HG02642 (cell line): Measurements from ENCODE around the gene ZMYND19.
A peak's percentile ranks its signal among the peaks of the same experiment; 100 is the strongest.
"Not testable (repeated sequence)": the region's sequence is repeated elsewhere in the genome, so short reads cannot be mapped to it uniquely, and the experiment has no call there.

Source experiments
- ATAC-seq: cut with Tn5 transposase; IDR thresholded peaks from one replicate; pipeline ENCODE4 v1.9.1; 2021; ENCODE audit warnings: mild to moderate bottlenecking; ENCODE audit not compliant: unreplicated experiment, poor library complexity

The ZMYND19 gene

DNA sequence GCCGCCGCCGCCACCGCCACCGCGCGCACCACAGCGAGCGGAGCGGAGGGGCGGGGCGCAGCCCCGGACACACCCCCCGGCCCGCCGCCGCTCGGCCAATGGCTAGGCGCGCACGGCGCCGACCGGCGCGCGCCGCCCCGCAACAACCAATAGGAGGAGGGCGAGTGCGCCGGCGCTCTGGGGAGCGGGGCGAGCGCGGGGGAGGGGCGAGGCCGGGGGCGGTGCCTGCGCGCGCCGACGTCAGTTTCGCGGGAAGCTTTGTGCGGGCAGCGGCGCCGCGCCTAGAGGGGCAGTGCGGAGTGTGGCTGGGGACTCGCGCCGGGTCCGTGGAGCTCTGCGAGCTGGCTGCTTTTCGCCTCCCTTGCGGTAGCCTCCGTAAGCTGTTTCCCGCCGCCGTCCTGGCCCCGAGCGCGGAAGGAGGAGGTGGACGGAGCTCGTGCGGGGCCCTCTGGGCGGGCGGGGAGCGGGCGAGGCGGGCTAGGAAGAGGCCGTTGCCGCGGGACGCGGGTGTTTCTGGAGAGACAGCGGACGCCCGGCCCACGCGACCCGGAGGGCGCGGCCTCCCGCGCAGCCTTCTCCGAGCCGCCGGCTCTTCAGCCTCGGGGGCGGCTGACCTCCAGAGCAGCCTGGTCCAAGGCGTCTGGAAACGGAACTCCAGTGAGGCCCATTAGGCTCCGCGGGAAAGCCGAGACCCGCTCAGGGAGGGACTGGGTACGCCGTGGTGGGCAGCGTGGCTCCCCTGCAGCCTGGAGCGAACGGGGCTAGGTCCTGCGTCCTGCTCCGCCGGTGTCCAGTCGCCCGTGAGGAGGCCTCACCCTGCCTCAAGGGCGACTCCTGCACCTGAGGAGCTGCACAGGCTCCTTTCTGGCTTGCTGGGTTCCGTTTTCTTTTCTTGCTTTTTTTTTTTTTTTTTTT is at the start of gene ZMYND19:
Gene ZMYND19, minus strand, starts transcription at position 44 of the 915 bp plus-strand sequence. CDS start 249 bp downstream, outside the sequence.
- ATAC-seq = peak; percentile 88

DNA sequence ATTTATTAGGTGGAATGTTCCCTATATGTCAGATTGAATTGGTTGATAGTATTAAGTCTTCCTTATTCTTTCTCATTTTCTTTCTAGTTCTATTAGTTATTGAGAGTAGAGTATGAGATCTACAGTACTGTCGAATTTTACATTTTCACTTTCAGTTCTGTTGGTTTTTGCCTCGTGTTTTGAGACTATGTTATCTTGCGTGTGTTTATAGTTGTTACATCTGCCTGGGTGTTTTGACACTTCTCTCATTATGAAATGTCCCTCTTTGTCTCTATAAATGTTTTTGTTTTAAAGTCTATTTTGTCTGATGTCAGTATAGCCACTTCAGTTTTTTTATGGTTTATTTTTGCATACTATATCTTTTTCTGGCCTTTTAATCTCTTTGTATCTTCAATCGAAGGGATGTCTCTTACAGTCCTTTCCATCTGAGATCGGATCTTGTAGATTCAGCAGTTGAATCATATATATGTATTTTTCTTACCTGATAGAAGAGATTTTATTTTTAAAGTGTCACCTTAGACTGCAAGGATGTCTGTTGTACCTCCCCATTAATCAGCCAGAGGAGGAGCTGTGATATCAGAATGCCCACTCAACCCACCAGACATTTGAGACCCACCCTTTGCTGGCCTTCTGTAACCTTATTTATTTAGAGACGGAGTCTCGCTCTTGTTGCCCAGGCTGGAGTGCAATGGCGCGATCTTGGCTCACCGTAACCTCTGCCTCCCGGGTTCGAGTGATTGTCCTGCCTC is 49.2 kb upstream of the ZMYND19 start:
- no peak for ATAC-seq

- ATAC-seq = no peak
Measured at GRCh38 chr9:137638680-137639079, 48.4 kb upstream of the ZMYND19 start.

DNA sequence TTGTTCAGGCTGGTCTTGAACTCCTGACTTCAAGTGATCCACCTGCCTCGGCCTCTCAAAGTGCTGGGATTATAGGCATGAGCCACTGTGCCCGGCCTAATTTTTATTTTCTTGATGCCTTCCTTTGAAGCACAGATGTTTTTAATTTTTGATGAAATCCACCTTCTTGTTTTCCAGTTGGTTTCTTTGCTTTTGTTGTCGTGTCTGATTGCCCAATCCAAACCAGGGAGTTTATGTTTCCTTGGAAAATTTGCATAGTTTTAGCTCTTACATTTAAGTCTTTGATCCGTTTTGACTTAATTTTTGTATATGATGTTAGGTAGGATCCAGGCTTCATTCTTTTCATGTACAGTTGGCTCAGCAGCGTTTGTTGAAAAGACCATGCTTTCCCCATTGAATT is 43.7 kb upstream of the ZMYND19 start:
- ATAC-seq = no peak

DNA sequence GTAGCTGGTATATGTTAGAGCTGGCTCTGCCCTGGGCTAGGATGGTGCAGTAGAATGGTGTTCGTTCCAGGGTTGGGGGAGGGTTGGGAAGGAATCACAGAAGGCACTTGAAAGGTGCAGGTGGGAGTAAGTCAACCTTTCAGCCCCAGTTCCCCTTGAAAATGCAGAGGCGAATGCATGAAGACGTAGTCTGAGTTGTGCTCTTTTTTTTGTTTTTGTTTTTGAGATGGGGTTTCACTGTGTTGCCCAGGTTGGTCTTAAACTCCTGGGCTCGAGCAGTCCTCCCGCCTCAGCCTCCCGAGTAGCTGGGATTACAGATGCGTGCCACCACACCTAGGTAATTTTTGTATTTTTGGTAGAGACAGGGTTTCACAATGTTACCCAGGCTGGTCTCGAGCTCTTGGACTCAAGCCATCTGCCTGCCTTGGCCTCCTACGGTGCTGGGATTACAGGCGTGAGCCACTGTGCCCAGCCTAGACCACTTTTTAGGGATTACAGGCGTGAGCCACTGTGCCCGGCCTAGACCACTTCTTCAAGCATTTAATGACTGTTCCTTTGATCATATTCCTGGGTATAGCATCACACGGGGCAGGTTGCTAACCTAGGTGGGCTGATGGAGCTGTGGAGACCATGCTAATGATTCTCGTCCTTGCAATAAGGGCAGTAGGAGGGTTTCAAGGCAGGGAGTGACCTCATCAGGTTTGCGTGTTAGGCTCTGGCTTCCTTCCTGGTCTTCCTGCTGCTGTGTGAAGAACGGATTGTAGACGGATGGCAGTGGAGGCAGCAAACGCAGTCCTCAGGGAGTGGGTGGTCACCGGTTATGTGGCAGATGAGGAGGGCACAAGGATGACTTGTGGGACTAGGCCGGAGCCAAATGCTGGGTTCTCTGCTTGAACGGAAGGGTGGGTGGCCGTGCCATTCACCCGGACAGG is 42.2 kb upstream of the ZMYND19 start:
- no peak for ATAC-seq

DNA sequence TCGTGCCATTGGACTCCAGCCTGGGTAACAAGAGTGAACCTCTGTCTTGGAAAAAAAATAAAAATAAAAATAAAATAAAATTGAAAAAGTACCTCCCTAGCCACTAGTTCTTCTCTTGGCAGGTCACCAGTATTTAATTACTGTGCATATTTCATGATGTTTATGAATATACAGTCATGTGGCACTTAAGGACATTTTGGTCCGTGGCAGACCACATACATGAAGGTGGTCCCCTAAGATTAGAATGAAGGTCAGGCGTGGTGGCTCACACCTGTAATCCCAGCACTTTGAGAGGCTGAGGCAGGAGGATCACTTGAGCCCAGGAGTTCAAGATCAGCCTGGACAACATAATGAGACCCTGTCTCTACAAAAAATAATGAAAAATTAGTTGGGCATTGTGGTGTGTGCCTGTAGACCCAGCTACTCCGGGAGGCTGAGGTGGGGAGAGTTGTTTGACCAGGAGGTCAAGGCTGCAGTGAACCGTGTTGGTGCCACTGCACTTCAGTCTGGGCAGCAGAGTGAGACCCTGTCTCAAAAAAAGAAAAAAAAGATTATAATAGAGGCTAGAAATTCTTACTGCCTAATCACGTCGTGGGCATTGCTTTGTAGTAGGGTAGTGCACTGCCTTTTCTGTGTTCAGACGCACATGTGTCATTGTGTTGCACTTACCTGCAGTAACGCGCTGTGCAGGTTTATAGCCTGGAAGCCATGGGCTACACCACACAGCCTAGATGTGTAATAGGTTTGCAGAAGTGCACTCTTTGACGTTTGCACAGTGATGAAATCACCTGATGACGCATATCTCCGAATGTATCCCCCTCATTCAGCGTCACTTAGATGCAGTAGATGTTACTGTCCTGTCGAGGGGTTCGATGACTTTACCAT is 41.3 kb upstream of the ZMYND19 start:
- ATAC-seq = no peak

- no peak for ATAC-seq
Measured at GRCh38 chr9:137630679-137631078, 40.4 kb upstream of the ZMYND19 start.

DNA sequence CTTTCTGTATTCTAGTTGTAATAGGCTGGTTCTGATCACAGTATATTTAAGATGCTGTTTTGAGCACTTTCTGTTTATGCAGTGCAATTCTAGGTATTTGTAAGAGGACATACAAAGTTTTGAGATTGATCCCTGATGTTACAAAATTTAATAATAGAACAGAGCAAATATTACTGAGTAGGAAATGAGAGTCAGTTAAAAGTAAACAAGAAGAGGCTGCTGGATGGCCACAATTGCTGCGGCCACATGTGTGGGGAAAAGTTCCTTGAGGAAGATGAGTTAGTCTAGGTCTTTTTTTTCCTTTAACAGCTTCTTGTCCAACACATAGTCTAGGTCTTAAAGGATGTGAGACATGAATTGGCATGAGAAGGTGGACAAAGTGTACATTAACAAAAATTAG is 39.8 kb upstream of the ZMYND19 start:
- no peak for ATAC-seq

DNA sequence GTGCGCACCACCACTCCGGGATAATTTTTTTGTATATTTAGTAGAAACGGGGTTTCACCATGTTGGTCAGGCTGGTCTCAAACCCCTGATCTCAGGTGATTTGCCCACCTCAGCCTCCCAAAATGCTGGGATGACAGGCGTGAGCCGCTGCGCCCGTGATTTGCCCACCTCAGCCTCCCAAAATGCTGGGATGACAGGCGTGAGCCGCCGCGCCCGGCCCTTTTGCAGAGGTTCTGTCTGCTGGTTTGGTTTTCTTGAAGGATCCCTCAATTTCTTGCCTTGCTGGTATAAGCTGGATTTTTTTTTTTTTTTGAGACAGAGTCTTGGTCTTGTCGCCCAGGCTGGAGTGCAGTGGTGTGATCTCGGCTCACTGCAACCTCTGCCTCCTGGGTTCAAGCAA is 37.1 kb upstream of the ZMYND19 start:
- not testable (repeated sequence) for ATAC-seq

- ATAC-seq = no peak
Measured at GRCh38 chr9:137626464-137626863, 36.2 kb upstream of the ZMYND19 start.

DNA sequence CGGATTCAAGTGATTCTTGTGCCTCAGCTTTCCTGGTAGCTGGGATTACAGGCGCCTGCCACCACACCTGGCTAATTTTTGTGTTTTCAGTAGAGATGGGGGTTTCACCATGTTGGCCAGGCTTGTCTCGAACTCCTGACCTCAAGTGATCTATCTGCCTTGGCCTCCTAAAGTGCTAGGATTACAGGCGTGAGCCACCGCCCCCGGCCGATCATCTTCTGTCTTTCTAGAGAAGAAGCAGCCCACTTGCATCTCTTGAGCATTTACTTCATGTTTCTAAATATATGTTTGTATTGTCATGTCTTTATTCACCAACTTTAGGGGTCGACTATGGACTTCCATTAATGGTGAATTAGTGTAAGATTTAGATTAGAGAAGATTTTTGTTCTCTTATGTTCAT is 31.9 kb upstream of the ZMYND19 start:
- ATAC-seq = not testable (repeated sequence)

DNA sequence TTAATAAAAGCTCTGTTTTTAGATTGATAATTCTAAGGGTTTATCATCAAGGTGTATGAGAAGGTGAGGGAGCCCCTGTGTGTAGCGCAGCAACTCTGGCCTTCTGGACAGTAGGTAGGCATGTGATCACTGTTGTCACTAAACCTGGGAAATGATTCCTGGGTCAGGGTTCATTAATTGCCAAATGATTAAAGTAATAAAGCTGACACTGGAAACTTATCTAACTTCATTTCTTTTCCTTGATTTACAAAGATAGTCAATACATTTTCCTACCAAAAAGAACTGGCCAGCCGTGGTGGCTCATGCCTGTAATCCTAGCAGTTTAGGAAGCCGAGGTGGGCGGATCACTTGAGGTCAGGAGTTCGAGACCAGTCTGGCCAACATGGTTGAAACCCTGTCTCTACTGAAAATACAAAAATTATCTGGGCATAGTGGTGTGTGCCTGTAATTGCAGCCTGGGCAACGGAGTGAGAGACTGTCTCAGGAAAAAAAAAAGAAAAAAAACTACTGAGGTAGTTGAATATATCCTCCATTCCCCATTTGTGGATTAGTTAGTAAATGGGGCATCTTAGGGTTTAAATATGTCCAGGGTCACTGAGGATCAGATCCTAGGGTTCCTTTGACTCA is 30.9 kb upstream of the ZMYND19 start:
- no peak for ATAC-seq

GRCh38 chr9:137620581-137620980 is 30.3 kb upstream of the ZMYND19 start:
- ATAC-seq = no peak

GRCh38 chr9:137620048-137620405 is 29.7 kb upstream of the ZMYND19 start:
- ATAC-seq = no peak

DNA sequence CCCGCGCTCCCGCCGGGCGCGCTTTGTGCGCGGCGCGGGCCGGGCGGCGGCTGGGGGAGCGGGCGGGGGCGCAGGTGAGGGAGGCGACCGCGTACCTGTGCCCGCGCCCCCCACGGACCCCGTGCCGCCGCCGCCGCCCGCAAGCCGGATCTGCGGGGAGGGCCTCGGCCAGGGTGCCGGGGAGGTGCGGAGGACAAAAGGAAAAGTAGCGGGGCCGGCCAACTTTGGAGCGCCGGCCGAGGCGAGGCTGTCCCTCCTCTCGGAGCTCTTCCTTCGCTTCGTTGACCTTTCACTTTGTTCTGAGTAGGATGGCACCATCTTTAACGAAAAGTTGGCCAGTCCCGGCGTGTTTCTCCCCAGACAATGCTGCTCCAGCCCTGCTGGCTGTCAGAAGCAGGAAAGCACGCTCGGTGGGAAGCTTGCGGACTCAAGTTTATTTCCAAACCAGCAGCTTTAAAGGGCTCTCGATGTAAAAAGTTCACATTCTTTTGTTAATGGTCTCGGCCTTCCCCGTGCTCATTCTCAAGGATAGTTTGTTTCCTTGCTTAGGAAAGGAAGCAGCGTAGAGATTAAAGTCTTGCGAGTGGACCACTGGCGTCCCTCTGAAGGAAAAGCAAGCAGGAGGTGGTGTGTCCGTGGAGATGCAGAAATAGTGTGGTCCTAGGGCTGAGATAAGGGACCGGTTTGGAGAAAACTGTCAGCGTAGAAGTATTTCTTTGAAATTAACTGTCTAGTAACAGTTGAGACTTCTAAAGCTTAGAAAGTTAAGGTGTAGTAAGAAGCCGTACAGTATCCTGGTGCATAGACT is 29.1 kb upstream of the ZMYND19 start:
- ATAC-seq = peak; percentile 20

DNA sequence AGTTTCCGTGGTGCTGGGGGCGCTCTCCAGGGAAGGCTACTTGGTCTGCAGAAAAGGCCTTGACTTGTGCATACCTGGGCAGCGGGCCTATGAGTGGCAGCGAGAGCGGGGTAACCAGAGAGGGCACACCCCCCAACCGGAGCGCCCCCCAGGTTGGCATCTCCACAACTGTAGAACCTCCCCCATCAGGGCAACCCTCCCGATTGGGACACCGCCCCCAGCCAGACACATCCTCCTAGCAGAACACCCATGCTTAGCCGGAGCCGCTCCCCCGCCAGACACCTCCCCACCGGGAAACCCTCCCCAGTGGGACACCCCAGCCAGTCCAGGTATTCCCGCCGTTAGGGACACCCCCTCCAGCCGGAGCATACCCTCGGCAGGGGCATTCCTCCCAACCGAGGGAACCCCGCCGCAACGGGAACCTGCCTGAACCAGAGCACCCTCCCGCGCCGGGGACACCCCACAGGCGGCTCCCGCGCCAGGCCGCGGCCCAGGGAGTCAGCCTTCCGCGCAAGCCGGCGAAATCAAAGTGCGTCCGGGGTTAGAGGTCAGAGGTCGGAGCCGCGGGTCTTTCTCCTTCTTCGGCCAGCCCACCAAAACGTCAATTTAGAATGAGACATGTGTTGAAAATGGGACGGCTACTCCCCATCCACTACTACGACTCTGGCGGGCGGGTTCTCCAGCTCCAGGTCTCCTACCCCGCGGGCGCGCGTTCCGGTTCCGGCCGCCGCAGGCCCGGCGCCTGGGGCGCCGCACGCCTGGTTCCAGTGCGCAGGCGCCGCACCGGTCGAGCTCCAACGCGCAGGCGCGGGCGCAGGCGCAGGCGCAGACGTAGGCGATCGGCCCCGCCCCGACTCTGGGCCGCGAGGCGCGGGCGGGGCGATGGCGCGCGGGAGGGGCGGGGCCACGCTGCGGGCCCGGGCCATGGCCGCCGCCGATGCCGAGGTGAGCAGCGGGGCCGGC is 28.1 kb upstream of the ZMYND19 start, which contains the start of gene EHMT1:
Gene EHMT1, plus strand, starts transcription at position 901 of the 963 bp plus-strand sequence. Its CDS starts 24 bp downstream, at position 925.
- peak; percentile 74 for ATAC-seq

DNA sequence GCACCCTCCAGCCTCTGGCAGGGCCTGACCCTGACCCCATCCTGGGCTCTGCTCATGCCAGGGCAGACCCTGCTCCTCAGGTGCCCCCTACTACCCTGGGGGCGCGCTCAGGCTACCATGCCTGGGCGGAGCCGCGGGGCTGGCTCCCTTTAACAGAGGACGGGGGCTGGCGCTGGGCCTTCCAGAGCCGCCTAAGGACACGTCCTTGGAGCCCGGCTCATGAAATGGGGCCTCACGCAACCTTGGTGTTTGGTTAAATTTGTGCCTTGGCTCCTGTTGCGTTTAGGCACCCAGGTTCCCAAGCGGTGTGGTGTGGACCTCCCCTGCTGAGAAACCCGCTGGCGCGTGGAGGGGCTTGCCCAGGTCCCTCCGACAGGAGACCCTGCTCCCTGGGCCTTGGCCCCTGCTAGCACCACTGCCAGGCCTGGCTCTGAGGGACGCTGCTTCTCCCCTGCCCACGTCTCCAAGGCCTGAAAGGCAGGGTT is 25.1 kb upstream of the ZMYND19 start:
- ATAC-seq = no peak
